Measurements from ENCODE around the gene EIF4EBP3.

GRCh38 chr5:140542972-140543371, 4.5 kb upstream of the EIF4EBP3 start:
- no peak for TF ChIP-seq MAFK (IDR thresholded peaks at IDR 0.05; ENCODE audit: low read depth, low read length)
- TF ChIP-seq POLR2A (IDR thresholded peaks at IDR 0.05; ENCODE audit: low read depth, low read length) = no peak
- no peak for TF ChIP-seq CTCF (conservative IDR thresholded peaks at IDR 0.05; ENCODE audit: low read depth, low read length)
- no peak for TF ChIP-seq FOS (IDR thresholded peaks at IDR 0.05; ENCODE audit: low read depth, low read length)
- TF ChIP-seq RFX5 (IDR thresholded peaks at IDR 0.05; ENCODE audit: low read depth, low read length) = no peak
- TF ChIP-seq CHD1 (IDR thresholded peaks at IDR 0.05; ENCODE audit: low read depth, low read length) = no peak
- TF ChIP-seq CEBPB (IDR thresholded peaks at IDR 0.05; ENCODE audit: low read depth, low read length) = no peak
- TF ChIP-seq BHLHE40 (IDR thresholded peaks at IDR 0.05; ENCODE audit: low read depth, low read length) = no peak
- TF ChIP-seq RAD21 (IDR thresholded peaks at IDR 0.05; ENCODE audit: low read length) = no peak
